Measurements from ENCODE around the gene KRTAP10-4. TPM values are rescaled to one million over a fixed set of nuclear protein-coding genes. Genes with fewer than 3 reads are reported as not detected.

Gene KRTAP10-4
- total RNA-seq, 1 donor from 2014 or later: not detected

DNA sequence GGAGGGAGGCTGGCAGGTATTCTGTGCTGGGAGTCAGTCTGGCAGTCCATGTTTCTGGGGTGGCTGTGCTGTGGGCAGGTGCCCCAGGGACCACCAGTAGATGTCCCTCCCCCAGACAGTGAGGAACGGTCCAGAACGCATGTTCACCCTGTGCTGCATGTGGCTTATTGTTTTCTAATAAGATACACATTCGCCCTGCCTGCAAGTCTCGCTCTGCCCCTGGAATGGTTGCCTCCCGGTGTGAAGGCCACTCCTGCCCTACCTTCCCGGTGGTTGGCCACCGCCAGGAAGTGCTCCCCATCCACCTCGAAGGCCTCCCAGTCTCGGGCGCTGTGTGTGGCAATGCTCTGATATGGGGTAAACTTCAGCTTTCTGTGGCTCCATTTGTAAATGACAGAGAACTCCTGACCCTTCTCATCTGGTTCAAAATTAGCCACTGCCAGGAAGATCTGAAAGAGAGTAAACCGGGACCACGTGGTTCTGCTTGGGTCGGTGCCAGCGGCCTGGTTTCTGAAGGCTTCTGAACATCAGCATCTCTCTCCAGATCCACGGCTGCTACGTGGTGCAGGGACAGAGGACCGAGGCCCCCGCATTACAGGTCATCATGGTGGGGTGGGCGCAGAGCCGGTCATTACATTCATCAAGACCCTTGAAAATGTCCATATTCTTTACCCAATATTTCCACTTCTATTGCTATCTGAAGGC, 48.0 kb upstream of the KRTAP10-4 start:
- FAIRE-seq (no peak), DNase-seq (ENCODE audit: low read depth) (no peak)
- H3K27me3 ChIP-seq (ENCODE audit: insufficient read depth, low read length): no peaks in the 10 kb centered on the region
- Mint-ChIP-seq H3K4me3 (ENCODE audit: unreplicated experiment) (no peak overlapping the region), H3K27me3 (ENCODE audit: low read depth, unreplicated experiment) (peaks cover 26% of the 10 kb centered on the region), H3K27ac (ENCODE audit: unreplicated experiment) (no peak overlapping the region), H3K9me3 (ENCODE audit: unreplicated experiment) (peaks cover 7% of the 10 kb centered on the region), H3K4me1 (ENCODE audit: low read depth, unreplicated experiment) (peaks cover 3% of the 10 kb centered on the region), H3K36me3 (ENCODE audit: low read depth, unreplicated experiment) (peaks cover 1% of the 10 kb centered on the region)
- H3K4me1 ChIP-seq (ENCODE audit: insufficient read depth, low read length): no peaks in the 10 kb centered on the region
- no peaks in the 10 kb centered on the region for H4K20me1 ChIP-seq (ENCODE audit: insufficient read depth, low read length)
- TF ChIP-seq CTCF (IDR thresholded peaks at IDR 0.05; ENCODE audit: insufficient read depth, low read depth, low read length): no peak
- TF ChIP-seq EZH2 (IDR thresholded peaks at IDR 0.05; ENCODE audit: insufficient read depth, low read length): no peak
- H3K36me3 ChIP-seq (ENCODE audit: insufficient read depth, low read length): no peaks in the 10 kb centered on the region
- H3K79me2 ChIP-seq (ENCODE audit: insufficient read depth, low read length): no peaks in the 10 kb centered on the region
- peaks cover 27% of the 10 kb centered on the region for H3K9me3 ChIP-seq (ENCODE audit: insufficient read depth, low read depth, low read length)
- H3K27ac ChIP-seq (ENCODE audit: low read depth, low read length): no peak overlapping the region
- no peak overlapping the region for H3K9ac ChIP-seq (ENCODE audit: low read length)
- H3K4me3 ChIP-seq (ENCODE audit: insufficient read depth, low read depth, low read length): no peak overlapping the region
- no peak overlapping the region for H3K4me2 ChIP-seq (ENCODE audit: low read length)
- no peak overlapping the region for H2AFZ ChIP-seq (ENCODE audit: low read depth, low read length)

DNA sequence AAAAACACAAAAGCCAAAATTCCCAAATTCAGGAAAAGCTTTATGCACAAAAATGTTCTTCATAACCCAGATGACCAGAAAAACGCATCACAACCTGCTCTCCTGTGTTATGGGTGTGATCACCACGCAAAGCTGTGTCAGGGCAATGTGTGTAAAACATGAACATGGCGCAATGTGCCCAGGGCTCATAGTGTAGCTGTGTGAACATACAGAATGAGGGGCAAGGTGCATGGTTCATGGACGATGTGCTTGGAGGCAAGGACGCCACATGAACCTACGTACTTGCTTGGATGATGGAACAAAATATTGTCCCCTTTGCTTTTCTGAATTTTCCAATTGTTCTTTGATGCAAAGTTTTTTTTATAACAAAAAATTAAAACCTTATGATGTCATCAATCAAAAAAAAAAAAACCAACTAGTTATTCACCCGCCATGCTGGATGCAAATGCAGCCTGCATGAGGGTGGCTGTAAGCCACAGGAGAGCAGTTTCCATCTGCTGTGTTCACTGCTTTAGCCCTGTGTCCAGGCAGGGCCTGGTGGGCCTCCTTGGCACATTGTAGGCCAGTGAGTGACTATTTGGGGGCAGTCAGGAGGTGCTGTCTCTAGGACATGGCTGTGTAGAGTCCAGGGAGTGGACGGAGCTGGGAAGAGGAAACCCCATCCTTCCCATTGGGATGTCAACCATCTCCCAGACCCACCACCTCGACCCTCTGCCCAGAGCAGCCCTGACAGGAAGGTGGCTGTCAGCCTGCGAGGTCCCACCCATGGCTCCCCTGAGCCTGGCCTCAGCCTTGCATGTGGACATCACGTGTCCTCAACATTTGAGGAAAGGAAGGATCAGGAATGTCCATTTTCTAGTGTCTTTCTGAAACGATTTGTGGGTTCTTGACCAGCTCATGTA, 47.2 kb upstream of the KRTAP10-4 start:
- no peak overlapping the region for H3K4me3 Mint-ChIP-seq (ENCODE audit: unreplicated experiment)
- Histone ChIP-seq H2AFZ (ENCODE audit: low read depth, low read length) (no peak overlapping the region), H3K27ac (ENCODE audit: low read depth, low read length) (no peak overlapping the region), H3K9me3 (ENCODE audit: insufficient read depth, low read depth, low read length) (peaks cover 20% of the 10 kb centered on the region), H3K27me3 (ENCODE audit: insufficient read depth, low read length) (no peaks in the 10 kb centered on the region), H3K79me2 (ENCODE audit: insufficient read depth, low read length) (no peaks in the 10 kb centered on the region), H3K4me2 (ENCODE audit: low read length) (no peak overlapping the region), H4K20me1 (ENCODE audit: insufficient read depth, low read length) (no peaks in the 10 kb centered on the region), H3K4me1 (ENCODE audit: insufficient read depth, low read length) (no peaks in the 10 kb centered on the region), H3K36me3 (ENCODE audit: insufficient read depth, low read length) (no peaks in the 10 kb centered on the region), H3K4me3 (ENCODE audit: insufficient read depth, low read depth, low read length) (no peak overlapping the region), H3K9ac (ENCODE audit: low read length) (no peak overlapping the region)
- FAIRE-seq (no peak), DNase-seq (ENCODE audit: low read depth) (no peak)
- H3K27ac Mint-ChIP-seq (ENCODE audit: unreplicated experiment): no peak overlapping the region
- TF ChIP-seq EZH2 (IDR thresholded peaks at IDR 0.05; ENCODE audit: insufficient read depth, low read length): no peak
- no peak for TF ChIP-seq CTCF (IDR thresholded peaks at IDR 0.05; ENCODE audit: insufficient read depth, low read depth, low read length)
- no peaks in the 10 kb centered on the region for H3K4me1 Mint-ChIP-seq (ENCODE audit: low read depth, unreplicated experiment)
- H3K27me3 Mint-ChIP-seq (ENCODE audit: low read depth, unreplicated experiment): peaks cover 29% of the 10 kb centered on the region
- H3K9me3 Mint-ChIP-seq (ENCODE audit: unreplicated experiment): peaks cover 6% of the 10 kb centered on the region
- no peaks in the 10 kb centered on the region for H3K36me3 Mint-ChIP-seq (ENCODE audit: low read depth, unreplicated experiment)

Data from astrocyte (in vitro differentiated cells and primary cell).